GM18505 (cell line): ENCODE data around the gene CD109.

Source experiments
- ATAC-seq: cut with Tn5 transposase; IDR thresholded peaks from one replicate; pipeline ENCODE4 v1.9.1; 2021; ENCODE audit not compliant: unreplicated experiment
- POLR2A ChIP-seq: IDR thresholded peaks from 4 replicates; pipeline ENCODE4 v1.6.1; 2011; ENCODE audit warnings: borderline replicate concordance; ENCODE audit not compliant: insufficient read depth, insufficient read length; ENCODE audit errors: extremely low read depth

The CD109 gene

DNA sequence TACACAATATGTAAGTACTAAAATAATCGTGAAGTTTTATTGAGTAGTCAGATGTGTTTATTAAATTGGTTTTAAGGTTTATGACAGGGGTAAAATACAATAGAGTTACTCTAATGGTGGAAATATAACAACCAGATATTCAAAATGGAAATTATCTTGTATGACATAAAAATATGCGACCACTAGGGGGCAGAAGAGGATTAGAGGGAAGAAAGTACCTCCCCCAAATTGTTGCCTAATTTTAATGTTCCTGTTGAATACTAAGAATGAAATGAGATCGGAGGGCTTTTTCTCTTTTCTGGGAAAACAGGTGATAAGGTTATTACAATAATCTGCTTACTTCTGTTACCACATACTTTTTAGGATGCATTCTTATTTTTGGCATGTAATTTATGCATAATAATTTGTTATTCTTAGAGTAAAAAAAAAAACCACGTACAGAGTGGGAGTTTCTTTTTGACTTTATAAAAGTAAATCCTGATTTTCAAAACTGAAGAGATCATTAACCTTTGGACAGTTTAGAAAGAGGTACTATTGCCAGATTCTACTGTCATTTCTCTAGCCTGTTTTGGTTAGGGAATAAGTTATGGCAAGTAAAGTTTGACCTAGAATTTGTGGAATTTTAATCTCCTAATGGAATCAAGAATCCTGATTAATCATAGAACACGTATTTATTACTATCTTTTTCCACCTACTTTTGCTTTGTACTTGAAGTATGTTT is 159.2 kb downstream of the CD109 start:
- no peak for ATAC-seq

DNA sequence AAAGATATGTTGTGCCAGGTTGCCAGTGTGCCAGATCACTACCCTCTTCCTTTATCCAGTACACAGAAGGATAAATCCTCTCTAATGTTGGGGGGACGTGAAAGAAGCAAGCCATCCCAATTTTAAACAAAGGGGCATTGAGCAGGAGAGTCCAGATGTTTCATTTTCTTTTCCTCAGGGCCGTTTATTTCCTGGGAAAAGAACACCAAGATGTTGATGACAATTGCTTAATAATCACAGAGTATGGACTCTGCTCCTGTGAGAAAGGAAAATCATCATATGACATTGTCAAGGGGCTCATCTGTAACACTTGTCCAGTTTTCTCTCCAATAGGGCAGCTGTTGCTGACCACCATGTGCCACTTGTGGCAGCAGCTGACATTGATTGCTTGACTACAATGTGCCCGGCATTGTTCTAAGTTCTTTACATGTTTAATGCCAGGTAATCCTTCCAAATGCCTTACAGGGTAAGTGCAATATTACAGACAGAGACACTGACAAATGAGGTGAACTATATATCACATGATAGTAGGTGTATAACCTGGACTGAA is 161.4 kb downstream of the CD109 start:
- no peak for TF ChIP-seq POLR2A
- no peak for ATAC-seq

More for the DNA sequence above, 159.2 kb downstream of the CD109 start:
- no peak for TF ChIP-seq POLR2A

DNA sequence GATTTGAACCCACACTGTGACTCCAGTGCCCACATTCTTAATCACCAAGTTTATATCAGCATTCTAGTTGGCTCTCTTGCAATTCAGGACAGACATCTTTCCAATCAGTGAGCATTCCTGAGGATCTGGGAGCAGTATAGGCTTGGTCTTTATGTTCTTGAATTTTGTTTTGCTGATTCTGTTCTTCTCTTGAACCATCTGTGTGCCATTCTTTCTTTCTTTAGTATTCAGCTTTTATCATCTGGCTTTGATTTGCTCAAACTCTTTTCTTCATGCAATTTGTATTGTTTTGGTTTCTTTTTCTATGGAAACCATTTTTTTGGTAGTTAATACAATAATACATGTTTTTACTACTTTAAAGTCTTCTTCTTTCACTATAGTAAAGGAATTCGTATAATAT is 162.4 kb downstream of the CD109 start:
- no peak for TF ChIP-seq POLR2A
- ATAC-seq, result no peak

DNA sequence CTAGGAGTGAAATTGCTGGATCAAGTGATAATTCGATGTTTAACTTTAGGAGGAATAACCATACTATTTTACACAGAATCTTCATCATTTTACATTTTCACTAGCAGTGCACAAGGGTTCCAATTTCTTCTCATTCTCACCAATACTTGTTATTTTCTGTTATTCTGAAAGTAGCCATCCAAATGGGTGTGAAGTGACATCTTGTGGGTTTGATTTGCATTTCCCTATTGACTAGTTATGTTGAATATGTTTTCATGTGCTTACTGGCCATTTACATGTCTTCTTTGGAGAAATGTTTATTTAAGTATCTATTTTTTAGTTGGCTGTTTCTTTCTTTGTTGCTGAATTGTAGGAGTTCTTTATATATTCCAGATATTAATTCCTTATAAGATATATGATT is 164.3 kb downstream of the CD109 start:
- ATAC-seq, result no peak
- TF ChIP-seq POLR2A, result no peak

DNA sequence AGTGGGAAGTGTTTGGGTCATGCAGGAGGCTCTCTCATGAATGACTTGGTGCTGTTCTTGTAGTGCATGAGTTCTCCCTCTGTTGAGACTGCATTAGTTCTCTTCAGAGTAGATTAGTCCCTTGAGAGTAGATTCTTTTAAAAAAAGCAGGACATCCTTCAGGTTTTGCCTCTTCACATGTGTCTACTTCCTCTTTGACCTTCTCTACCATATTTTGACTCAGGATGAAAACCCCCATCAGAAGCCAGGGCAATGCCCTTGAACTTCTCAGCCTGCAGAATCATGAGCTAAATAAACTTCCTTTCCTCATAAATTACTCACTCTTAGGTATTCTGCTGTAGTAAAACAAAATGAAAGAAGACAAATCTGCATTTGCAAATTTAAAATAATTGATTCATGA is 170.3 kb downstream of the CD109 start:
- TF ChIP-seq POLR2A, result no peak
- no peak for ATAC-seq

DNA sequence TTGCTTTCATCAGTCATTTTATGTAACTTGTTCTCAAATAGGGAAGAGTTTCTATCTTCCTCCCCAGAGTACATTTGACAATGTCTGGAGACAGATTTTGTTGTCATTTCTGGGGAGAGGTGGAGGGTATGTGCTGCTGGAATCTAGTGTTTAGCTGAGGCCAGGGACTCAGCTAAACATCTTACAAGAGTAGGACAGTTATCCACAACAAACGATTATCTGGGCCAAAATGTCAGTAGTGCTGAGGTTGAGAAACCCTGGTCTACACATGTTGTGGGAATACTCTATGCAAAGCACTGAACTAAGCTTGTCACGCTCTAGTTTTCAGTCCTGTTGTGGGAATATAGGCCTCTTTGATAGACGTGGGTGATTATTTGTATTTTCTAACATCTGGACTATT is 171.4 kb downstream of the CD109 start:
- TF ChIP-seq POLR2A, result no peak
- no peak for ATAC-seq

DNA sequence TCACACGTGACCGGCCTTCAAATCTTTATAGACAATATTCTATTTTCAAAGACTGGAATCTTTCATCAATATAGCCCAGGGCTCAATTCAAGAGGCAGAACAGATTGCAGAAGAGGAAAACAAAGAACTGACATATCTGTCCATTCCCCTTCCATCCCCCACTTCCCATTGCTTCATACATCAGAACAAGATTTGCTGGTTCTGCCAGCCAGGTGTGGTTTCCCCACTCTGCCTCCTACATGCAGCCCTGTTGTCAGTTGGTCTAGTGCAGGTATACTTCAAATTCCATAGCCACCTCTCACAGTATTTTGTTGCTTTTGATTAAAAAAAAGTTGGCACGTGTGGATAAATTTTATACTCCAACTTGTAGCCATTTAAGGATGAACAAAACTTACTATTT is 174.9 kb downstream of the CD109 start:
- ATAC-seq, result no peak
- no peak for TF ChIP-seq POLR2A

DNA sequence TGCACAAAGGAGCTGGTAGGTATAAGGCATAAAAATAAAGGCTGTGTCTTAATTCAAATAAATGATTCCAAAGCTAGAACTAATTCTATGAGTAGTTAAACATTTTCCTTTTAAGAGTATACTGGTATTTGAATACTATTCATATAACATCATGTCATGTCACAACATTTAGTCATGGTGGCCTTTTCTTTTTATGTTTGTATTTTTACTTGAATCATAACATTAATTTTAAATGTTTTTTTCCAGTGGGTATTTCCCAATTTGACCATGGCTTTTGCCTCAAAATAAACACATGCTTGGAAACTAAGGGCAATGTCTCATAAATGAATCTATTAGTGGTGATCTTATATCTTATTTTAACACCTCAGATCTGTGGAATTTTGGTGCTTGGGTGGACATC is 177.1 kb downstream of the CD109 start:
- TF ChIP-seq POLR2A, result no peak
- ATAC-seq, result no peak
